Hepatocyte (in vitro differentiated cells): ENCODE results near the gene C20orf202.

Experiments used
- EZH2 ChIP-seq: fragments of 200-600 bp; sonication (generic); IDR thresholded peaks from 2 replicates; pipeline ENCODE4 v1.6.1; 2016; ENCODE audit warnings: antibody characterized with exemption, mild to moderate bottlenecking, borderline replicate concordance
- TF ChIP-seq, protein P1 (sequence below): fragments of 200-600 bp; sonication (generic); IDR thresholded peaks from 2 replicates; pipeline ENCODE4 v1.5.1; 2016; ENCODE audit warnings: antibody characterized with exemption, mild to moderate bottlenecking; ENCODE audit not compliant: poor library complexity

DNA sequence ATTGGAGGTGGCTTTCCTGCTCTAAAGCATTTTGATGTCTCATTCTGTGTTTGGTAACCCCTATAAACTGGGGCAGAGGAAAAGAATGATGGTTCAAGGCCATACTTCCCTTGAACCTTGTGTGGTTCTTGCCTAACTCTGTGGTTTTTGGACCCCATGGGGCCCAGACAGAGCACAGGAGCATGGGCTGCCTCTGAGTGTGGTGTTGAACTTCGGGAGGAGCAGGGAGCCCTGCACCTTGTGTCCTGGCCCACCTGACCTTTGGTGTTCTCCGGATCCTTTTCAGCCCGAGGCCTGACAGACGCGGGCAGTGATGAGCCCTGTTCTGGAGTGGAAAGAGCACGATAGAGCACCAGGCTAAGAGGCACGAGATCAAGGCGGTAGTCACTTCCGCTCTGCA, 37.3 kb upstream of the C20orf202 start:
- TF ChIP-seq, protein P1, sequence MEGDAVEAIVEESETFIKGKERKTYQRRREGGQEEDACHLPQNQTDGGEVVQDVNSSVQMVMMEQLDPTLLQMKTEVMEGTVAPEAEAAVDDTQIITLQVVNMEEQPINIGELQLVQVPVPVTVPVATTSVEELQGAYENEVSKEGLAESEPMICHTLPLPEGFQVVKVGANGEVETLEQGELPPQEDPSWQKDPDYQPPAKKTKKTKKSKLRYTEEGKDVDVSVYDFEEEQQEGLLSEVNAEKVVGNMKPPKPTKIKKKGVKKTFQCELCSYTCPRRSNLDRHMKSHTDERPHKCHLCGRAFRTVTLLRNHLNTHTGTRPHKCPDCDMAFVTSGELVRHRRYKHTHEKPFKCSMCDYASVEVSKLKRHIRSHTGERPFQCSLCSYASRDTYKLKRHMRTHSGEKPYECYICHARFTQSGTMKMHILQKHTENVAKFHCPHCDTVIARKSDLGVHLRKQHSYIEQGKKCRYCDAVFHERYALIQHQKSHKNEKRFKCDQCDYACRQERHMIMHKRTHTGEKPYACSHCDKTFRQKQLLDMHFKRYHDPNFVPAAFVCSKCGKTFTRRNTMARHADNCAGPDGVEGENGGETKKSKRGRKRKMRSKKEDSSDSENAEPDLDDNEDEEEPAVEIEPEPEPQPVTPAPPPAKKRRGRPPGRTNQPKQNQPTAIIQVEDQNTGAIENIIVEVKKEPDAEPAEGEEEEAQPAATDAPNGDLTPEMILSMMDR = no peak
- no peak for TF ChIP-seq EZH2
